Measurements from ENCODE around the gene CTDSPL.

GRCh38 chr3:37969596-37970100 is 108.0 kb downstream of the CTDSPL start:
- TF ChIP-seq CTCF (IDR thresholded peaks at IDR 0.05) (no peak), EZH2phosphoT487 (IDR thresholded peaks at IDR 0.05) (no peak), EZH2 (IDR thresholded peaks at IDR 0.05) (no peak)

Measured in neural progenitor cell (in vitro differentiated cells).